Measurements from ENCODE around the gene FCRL4. TPM values are rescaled to one million over a fixed set of nuclear protein-coding genes. Genes with fewer than 3 reads are reported as not detected.

FCRL4 gene
- polyA plus RNA-seq, result not detected in 3 replicates
- not detected for polyA plus RNA-seq (2011; ENCODE audit: low read depth)
- not detected in 2 replicates for polyA plus RNA-seq (2011; cell fraction: cytosol; rRNA removed)
- polyA plus RNA-seq (2011; cell fraction: nucleus; rRNA removed), result not detected in 2 replicates
- polyA plus RNA-seq (2012; ENCODE audit: low replicate concordance), result not detected in 2 replicates
- polyA minus RNA-seq, result not detected in 3 replicates
- not detected for polyA minus RNA-seq (2011; cell fraction: cytosol; rRNA and poly(A)+ RNA removed)
- polyA minus RNA-seq (2011; cell fraction: nucleus; rRNA and poly(A)+ RNA removed), result not detected in 2 replicates

- Histone ChIP-seq H3K9me3 (ENCODE audit: control insufficient read depth, low read depth, low read length) (no peaks in the 10 kb centered on the region), H4K20me1 (ENCODE audit: control insufficient read depth, extremely low read depth, insufficient read depth, low read length) (no peaks in the 10 kb centered on the region), H3K4me2 (ENCODE audit: control insufficient read depth, extremely low read depth, insufficient read depth, low read depth, low read length) (no peak within 1 kb of the TSS), H3K27me3 (ENCODE audit: control insufficient read depth, extremely low read depth, insufficient read depth, low read length) (no peaks in the 10 kb centered on the region), H3K4me1 (ENCODE audit: control insufficient read depth, extremely low read depth, insufficient read depth, low read length) (no peaks in the 10 kb centered on the region), H3K36me3 (ENCODE audit: control insufficient read depth in 2 of 2, extremely low read depth in 1 of 2, insufficient read depth in 2 of 2, low read length in 2 of 2) (no peaks in the 10 kb centered on the region), H3K27ac (ENCODE audit: control insufficient read depth, insufficient read depth, low read length) (no peak within 1 kb of the TSS), H3K4me3 (ENCODE audit: control insufficient read depth in 2 of 3, extremely low read depth in 1 of 3, insufficient read depth in 2 of 3, low read depth in 1 of 3, low read length in 3 of 3) (no peak within 1 kb of the TSS), H3K9me1 (ENCODE audit: control insufficient read depth, extremely low read depth, insufficient read depth, low read length) (no peaks in the 10 kb centered on the region), H2AFZ (ENCODE audit: control insufficient read depth, low read length) (no peak within 1 kb of the TSS), H3K79me2 (ENCODE audit: control insufficient read depth, insufficient read depth, low read length) (no peaks in the 10 kb centered on the region), H3K9ac (ENCODE audit: control insufficient read depth, extremely low read depth, insufficient read depth, low read length) (no peak within 1 kb of the TSS)
- dilution Hi-C loops (cut with MboI; ENCODE audit: extremely low pct_ligation_motif_present, low sequenced_read_pairs), result no loop called here
- DNase-seq (ENCODE audit: low read depth, low spot score) (no peak), FAIRE-seq (no peak)
- no peak for TF ChIP-seq CTCF (optimal IDR thresholded peaks at IDR 0.05 in 1 of 3, IDR thresholded peaks at IDR 0.05 in 1 of 3, conservative IDR thresholded peaks at IDR 0.05 in 1 of 3; ENCODE audit: extremely low read depth in 1 of 3, insufficient read depth in 2 of 3, low read length in 3 of 3)
- no peak for TF ChIP-seq EZH2 (IDR thresholded peaks at IDR 0.05; ENCODE audit: low read length)
Measured at GRCh38 chr1:157597959-157598667, at the start of gene FCRL4. Gene FCRL4 (minus strand): TSS chr1:157598085. CDS start chr1:157597944, 141 bp downstream.

- FAIRE-seq, result no peak
- DNase-seq (ENCODE audit: low read depth, low spot score), result no peak
- Histone ChIP-seq H3K9me1 (ENCODE audit: control insufficient read depth, extremely low read depth, insufficient read depth, low read length) (no peaks in the 10 kb centered on the region), H3K36me3 (ENCODE audit: control insufficient read depth in 2 of 2, extremely low read depth in 1 of 2, insufficient read depth in 2 of 2, low read length in 2 of 2) (no peaks in the 10 kb centered on the region), H3K4me1 (ENCODE audit: control insufficient read depth, extremely low read depth, insufficient read depth, low read length) (no peaks in the 10 kb centered on the region), H3K27me3 (ENCODE audit: control insufficient read depth, extremely low read depth, insufficient read depth, low read length) (no peaks in the 10 kb centered on the region), H3K4me2 (ENCODE audit: control insufficient read depth, extremely low read depth, insufficient read depth, low read depth, low read length) (no peak overlapping the region), H4K20me1 (ENCODE audit: control insufficient read depth, extremely low read depth, insufficient read depth, low read length) (no peaks in the 10 kb centered on the region), H3K9ac (ENCODE audit: control insufficient read depth, extremely low read depth, insufficient read depth, low read length) (no peak overlapping the region), H3K4me3 (ENCODE audit: control insufficient read depth in 2 of 3, extremely low read depth in 1 of 3, insufficient read depth in 2 of 3, low read depth in 1 of 3, low read length in 3 of 3) (no peak overlapping the region), H3K27ac (ENCODE audit: control insufficient read depth, insufficient read depth, low read length) (no peak overlapping the region), H3K79me2 (ENCODE audit: control insufficient read depth, insufficient read depth, low read length) (no peaks in the 10 kb centered on the region), H2AFZ (ENCODE audit: control insufficient read depth, low read length) (no peak overlapping the region), H3K9me3 (ENCODE audit: control insufficient read depth, low read depth, low read length) (no peaks in the 10 kb centered on the region)
- dilution Hi-C loops (cut with MboI; ENCODE audit: extremely low pct_ligation_motif_present, low sequenced_read_pairs), result no loop called here
- TF ChIP-seq EZH2 (IDR thresholded peaks at IDR 0.05; ENCODE audit: low read length), result no peak
- no peak for TF ChIP-seq CTCF (optimal IDR thresholded peaks at IDR 0.05 in 1 of 3, IDR thresholded peaks at IDR 0.05 in 1 of 3, conservative IDR thresholded peaks at IDR 0.05 in 1 of 3; ENCODE audit: extremely low read depth in 1 of 3, insufficient read depth in 2 of 3, low read length in 3 of 3)
Measured at GRCh38 chr1:157646144-157646543, 48.3 kb upstream of the FCRL4 start.

Data from keratinocyte (primary cell).